Astrocyte (in vitro differentiated cells and primary cell): Measurements from ENCODE around the gene SLC39A9. TPM values are rescaled to one million over a fixed set of nuclear protein-coding genes. Genes with fewer than 3 reads are reported as not detected.

ENCODE experiments used
- DNase-seq: peaks from one replicate; pipeline ENCODE4 v3.0.0-alpha.2; 2010; ENCODE audit warnings: low read depth
- FAIRE-seq: peaks from 2 replicates; lab custom pipeline; 2011; peaks lifted over from hg19 to GRCh38; lab: Jason Lieb, UNC
- H2AFZ ChIP-seq: 2 replicates; pipeline ENCODE4 v1.6.0; 2012; ENCODE audit warnings: low read depth, low read length, inconsistent platforms
- H3K27ac ChIP-seq: 2 replicates; pipeline ENCODE4 v1.5.1; 2011; ENCODE audit warnings: low read depth, low read length, inconsistent platforms
- H3K27me3 ChIP-seq: 2 replicates; pipeline ENCODE4 v1.6.0; 2011; ENCODE audit warnings: low read length, inconsistent platforms; ENCODE audit not compliant: insufficient read depth
- H3K36me3 ChIP-seq: 2 replicates; pipeline ENCODE4 v1.5.1; 2011; ENCODE audit warnings: low read length, inconsistent platforms; ENCODE audit not compliant: insufficient read depth
- H3K4me1 ChIP-seq: 2 replicates; pipeline ENCODE4 v1.5.1; 2011; ENCODE audit warnings: low read length, inconsistent platforms; ENCODE audit not compliant: insufficient read depth
- H3K4me2 ChIP-seq: 2 replicates; pipeline ENCODE4 v1.6.0; 2012; ENCODE audit warnings: low read length, inconsistent platforms
- H3K4me3 ChIP-seq: 2 replicates; pipeline ENCODE4 v1.5.1; 2011; ENCODE audit warnings: low read depth, mild to moderate bottlenecking, low read length, inconsistent platforms; ENCODE audit not compliant: insufficient read depth
- H3K79me2 ChIP-seq: 2 replicates; pipeline ENCODE4 v1.6.0; 2012; ENCODE audit warnings: mild to moderate bottlenecking, low read length, inconsistent platforms; ENCODE audit not compliant: insufficient read depth
- H3K9ac ChIP-seq: 2 replicates; pipeline ENCODE4 v1.6.0; 2012; ENCODE audit warnings: mild to moderate bottlenecking, low read length, inconsistent platforms
- H3K9me3 ChIP-seq: 2 replicates; pipeline ENCODE4 v1.5.1; 2012; ENCODE audit warnings: low read depth, mild to moderate bottlenecking, low read length, inconsistent platforms; ENCODE audit not compliant: insufficient read depth
- H4K20me1 ChIP-seq: 2 replicates; pipeline ENCODE4 v1.6.0; 2012; ENCODE audit warnings: low read length, inconsistent platforms; ENCODE audit not compliant: insufficient read depth
- H3K27ac Mint-ChIP-seq: one replicate; pipeline ENCODE4 v1.8.0; 2021; ENCODE audit warnings: mild to moderate bottlenecking, mixed read lengths; ENCODE audit not compliant: unreplicated experiment
- H3K27me3 Mint-ChIP-seq: one replicate; pipeline ENCODE4 v1.8.0; 2021; ENCODE audit warnings: low read depth, mixed read lengths; ENCODE audit not compliant: unreplicated experiment
- H3K36me3 Mint-ChIP-seq: one replicate; pipeline ENCODE4 v1.8.0; 2021; ENCODE audit warnings: low read depth, mixed read lengths; ENCODE audit not compliant: unreplicated experiment
- H3K4me1 Mint-ChIP-seq: one replicate; pipeline ENCODE4 v1.8.0; 2021; ENCODE audit warnings: low read depth, mixed read lengths; ENCODE audit not compliant: unreplicated experiment
- H3K4me3 Mint-ChIP-seq: one replicate; pipeline ENCODE4 v1.8.0; 2021; ENCODE audit warnings: mild to moderate bottlenecking, moderate library complexity, mixed read lengths; ENCODE audit not compliant: unreplicated experiment
- H3K9me3 Mint-ChIP-seq: one replicate; pipeline ENCODE4 v1.8.0; 2021; ENCODE audit warnings: mild to moderate bottlenecking, mixed read lengths; ENCODE audit not compliant: unreplicated experiment
- CTCF ChIP-seq: IDR thresholded peaks from 2 replicates; pipeline ENCODE4 v1.5.1; 2011; ENCODE audit warnings: low read depth, mild to moderate bottlenecking, inconsistent platforms, low read length, moderate library complexity; ENCODE audit not compliant: insufficient read depth
- EZH2 ChIP-seq: IDR thresholded peaks from 2 replicates; pipeline ENCODE4 v1.6.1; 2012; ENCODE audit warnings: mild to moderate bottlenecking, low read length, inconsistent platforms; ENCODE audit not compliant: insufficient read depth
- total RNA-seq: library from RNA; stranded (reverse); gene quantifications from 2 replicates; pipeline ENCODE4 v1.2.1, GENCODE V29; 2021

Gene SLC39A9
- total RNA-seq, 1 donor from 2014 or later: 69.5 TPM

DNA sequence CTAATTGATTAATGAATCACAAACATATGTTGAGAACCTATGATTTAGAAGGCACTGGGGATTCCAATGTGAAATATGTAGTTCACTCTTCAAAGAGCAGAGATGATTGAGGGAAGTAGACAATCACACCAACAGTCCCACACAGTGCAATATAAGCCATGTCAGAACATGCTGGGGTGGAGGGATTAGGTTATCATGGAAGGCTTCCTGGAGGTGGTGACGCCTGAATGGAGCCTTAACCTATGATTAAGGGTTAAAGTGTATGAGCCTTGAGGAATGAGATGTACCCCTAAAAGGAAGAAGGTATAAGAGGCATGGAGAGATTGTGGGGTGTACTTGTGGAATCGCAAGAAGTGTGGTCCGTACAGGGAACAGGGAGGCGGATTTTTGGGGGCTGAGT is 31.7 kb upstream of the SLC39A9 start:
- Histone ChIP-seq H3K27ac (no peak overlapping the region), H3K27me3 (no peaks in the 10 kb centered on the region), H3K4me2 (no peak overlapping the region), H3K36me3 (no peaks in the 10 kb centered on the region), H4K20me1 (no peaks in the 10 kb centered on the region), H3K9ac (no peak overlapping the region), H3K4me1 (no peaks in the 10 kb centered on the region), H2AFZ (no peak overlapping the region), H3K9me3 (no peaks in the 10 kb centered on the region), H3K79me2 (no peaks in the 10 kb centered on the region), H3K4me3 (no peak overlapping the region)
- H3K27ac Mint-ChIP-seq: no peak overlapping the region
- FAIRE-seq (no peak), DNase-seq (no peak)
- H3K4me1 Mint-ChIP-seq: no peaks in the 10 kb centered on the region
- no peak overlapping the region for H3K4me3 Mint-ChIP-seq
- H3K27me3 Mint-ChIP-seq: peaks cover 20% of the 10 kb centered on the region
- TF ChIP-seq CTCF (no peak), EZH2 (no peak)
- peaks cover 2% of the 10 kb centered on the region for H3K36me3 Mint-ChIP-seq
- H3K9me3 Mint-ChIP-seq: no peaks in the 10 kb centered on the region

DNA sequence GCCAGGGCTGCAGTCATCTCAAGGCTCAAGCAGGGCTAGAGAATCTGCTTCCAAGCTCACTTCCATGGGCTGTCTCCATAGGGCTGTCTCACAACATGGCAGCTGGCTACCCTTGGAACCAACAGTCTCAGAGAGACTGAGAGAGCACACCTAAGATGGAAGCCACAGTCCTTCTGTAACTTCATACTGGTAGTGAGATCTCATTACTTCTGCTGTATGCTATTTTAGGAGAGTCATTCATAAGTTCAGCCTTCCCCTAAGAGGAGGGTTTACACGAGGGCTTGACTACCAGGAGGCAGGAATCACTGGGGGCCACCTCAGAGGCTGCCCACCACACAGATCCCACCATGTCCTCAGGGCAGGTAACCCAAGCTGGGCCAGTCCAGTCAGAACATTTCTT is 30.1 kb upstream of the SLC39A9 start:
- H3K36me3 ChIP-seq: no peaks in the 10 kb centered on the region
- no peaks in the 10 kb centered on the region for H3K4me1 ChIP-seq
- no peak overlapping the region for H2AFZ ChIP-seq
- H3K4me3 ChIP-seq: no peak overlapping the region
- Mint-ChIP-seq H3K4me1 (peaks cover 5% of the 10 kb centered on the region), H3K27me3 (peaks cover 14% of the 10 kb centered on the region), H3K4me3 (no peak overlapping the region), H3K27ac (no peak overlapping the region), H3K36me3 (peaks cover 6% of the 10 kb centered on the region), H3K9me3 (no peaks in the 10 kb centered on the region)
- no peak for TF ChIP-seq CTCF
- no peak for TF ChIP-seq EZH2
- FAIRE-seq (no peak), DNase-seq (no peak)
- no peak overlapping the region for H3K27ac ChIP-seq
- H3K9ac ChIP-seq: no peak overlapping the region
- H3K4me2 ChIP-seq: no peak overlapping the region
- H3K9me3 ChIP-seq: no peaks in the 10 kb centered on the region
- peaks cover 4% of the 10 kb centered on the region for H4K20me1 ChIP-seq
- no peaks in the 10 kb centered on the region for H3K79me2 ChIP-seq
- no peaks in the 10 kb centered on the region for H3K27me3 ChIP-seq

DNA sequence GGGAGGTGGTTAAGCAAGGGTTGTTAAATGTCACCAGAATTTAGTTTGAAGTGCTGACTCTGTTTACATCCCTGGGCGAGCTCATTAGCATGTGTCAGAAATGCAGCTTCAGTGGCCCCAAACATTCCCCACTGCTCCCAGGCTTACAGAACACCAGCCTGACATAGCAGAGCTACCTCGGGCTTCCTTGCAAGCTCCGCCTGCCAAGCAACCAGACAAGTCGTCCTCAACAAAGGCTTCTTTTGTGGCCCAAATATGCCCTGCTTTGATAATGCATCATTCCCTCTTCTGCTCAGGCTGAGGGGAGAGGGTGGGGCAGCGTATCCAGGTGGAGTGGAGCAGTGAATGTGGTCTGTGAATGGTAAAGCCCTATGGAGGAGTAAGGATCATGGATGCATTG is 28.4 kb upstream of the SLC39A9 start:
- Histone ChIP-seq H3K27me3 (no peaks in the 10 kb centered on the region), H3K79me2 (no peaks in the 10 kb centered on the region), H3K27ac (no peak overlapping the region), H3K4me2 (no peak overlapping the region), H3K4me3 (no peak overlapping the region), H3K9ac (no peak overlapping the region), H4K20me1 (peaks cover 4% of the 10 kb centered on the region), H3K9me3 (no peaks in the 10 kb centered on the region), H3K36me3 (no peaks in the 10 kb centered on the region), H2AFZ (no peak overlapping the region), H3K4me1 (no peaks in the 10 kb centered on the region)
- no peak overlapping the region for H3K4me3 Mint-ChIP-seq
- no peak for DNase-seq
- TF ChIP-seq EZH2 (no peak), CTCF (no peak)
- H3K36me3 Mint-ChIP-seq: peaks cover 8% of the 10 kb centered on the region
- no peak for FAIRE-seq
- H3K4me1 Mint-ChIP-seq: peaks cover 8% of the 10 kb centered on the region
- H3K9me3 Mint-ChIP-seq: no peaks in the 10 kb centered on the region
- peaks cover 8% of the 10 kb centered on the region for H3K27me3 Mint-ChIP-seq
- no peak overlapping the region for H3K27ac Mint-ChIP-seq
